ENCODE results near the gene BTBD16. TPM values are rescaled to one million over a fixed set of nuclear protein-coding genes. Genes with fewer than 3 reads are reported as not detected.

BTBD16 gene
- total RNA-seq, 1 experiment from 2014 or later: not detected

DNA sequence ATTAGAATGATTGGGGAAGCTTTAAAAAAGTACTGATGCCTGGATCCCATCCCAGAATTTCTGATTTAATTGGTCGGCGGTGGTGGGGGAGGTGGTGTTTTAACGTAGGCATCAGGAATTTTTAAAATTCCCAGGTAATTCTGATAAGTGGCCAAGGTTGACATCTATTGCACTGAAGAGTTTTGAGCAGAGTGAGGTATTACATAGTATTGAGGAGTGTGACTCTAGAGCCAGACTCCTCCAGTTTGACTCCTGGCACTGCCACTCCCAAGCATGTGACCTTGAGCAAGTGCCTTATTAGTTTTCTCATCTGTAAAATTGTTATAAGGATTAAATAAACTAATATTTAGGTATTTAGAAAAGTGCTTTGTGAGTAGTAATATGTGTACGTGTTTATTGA lies 109.6 kb downstream of the BTBD16 start:
- no peak for ATAC-seq
- Mint-ChIP-seq H3K4me1 (peaks cover 8% of the 10 kb centered on the region), H3K27ac (no peak overlapping the region)

DNA sequence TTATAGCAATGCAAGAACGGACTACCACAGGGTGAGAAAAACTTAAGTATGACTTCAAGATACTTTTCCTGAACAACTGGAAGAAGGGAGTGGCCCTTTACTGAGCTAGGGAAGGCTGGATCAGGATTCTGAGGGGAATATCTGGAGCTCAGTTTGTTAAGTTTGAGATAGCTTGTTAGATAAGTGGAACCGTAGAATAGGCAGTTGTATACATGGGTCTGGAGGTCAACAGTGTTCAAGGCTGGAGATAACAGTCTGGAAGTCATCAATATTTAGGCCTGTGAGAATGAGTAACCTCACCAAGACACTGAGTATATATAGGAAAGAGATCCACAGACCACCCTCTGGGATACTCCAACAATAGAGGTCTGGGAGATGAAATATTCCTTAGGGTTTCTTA lies 110.6 kb downstream of the BTBD16 start:
- H3K27me3 Mint-ChIP-seq (ENCODE audit: low read depth): no peaks in the 10 kb centered on the region
- ChIA-PET POLR2A (no interaction called here), CTCF (no interaction called here)

More for the DNA sequence above, 109.6 kb downstream of the BTBD16 start:
- ChIA-PET CTCF (no interaction called here), POLR2A (no interaction called here)
- Mint-ChIP-seq H3K27me3 (ENCODE audit: low read depth) (no peaks in the 10 kb centered on the region), H3K9me3 (peaks cover 4% of the 10 kb centered on the region), H3K4me3 (no peak overlapping the region), H3K36me3 (peaks cover 14% of the 10 kb centered on the region)
- no peak for TF ChIP-seq NFYB (CRISPR knock-in tag; conservative IDR thresholded peaks at IDR 0.05; ENCODE audit: low read depth)
- TF ChIP-seq, protein P1, sequence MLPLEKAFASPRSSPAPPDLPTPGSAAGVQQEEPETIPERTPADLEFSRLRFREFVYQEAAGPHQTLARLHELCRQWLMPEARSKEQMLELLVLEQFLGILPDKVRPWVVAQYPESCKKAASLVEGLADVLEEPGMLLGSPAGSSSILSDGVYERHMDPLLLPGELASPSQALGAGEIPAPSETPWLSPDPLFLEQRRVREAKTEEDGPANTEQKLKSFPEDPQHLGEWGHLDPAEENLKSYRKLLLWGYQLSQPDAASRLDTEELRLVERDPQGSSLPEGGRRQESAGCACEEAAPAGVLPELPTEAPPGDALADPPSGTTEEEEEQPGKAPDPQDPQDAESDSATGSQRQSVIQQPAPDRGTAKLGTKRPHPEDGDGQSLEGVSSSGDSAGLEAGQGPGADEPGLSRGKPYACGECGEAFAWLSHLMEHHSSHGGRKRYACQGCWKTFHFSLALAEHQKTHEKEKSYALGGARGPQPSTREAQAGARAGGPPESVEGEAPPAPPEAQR (CRISPR knock-in tag; IDR thresholded peaks at IDR 0.05): no peak
- TF ChIP-seq FOXJ3 (CRISPR knock-in tag; IDR thresholded peaks at IDR 0.05; ENCODE audit: borderline replicate concordance): no peak
- TF ChIP-seq, protein P2, sequence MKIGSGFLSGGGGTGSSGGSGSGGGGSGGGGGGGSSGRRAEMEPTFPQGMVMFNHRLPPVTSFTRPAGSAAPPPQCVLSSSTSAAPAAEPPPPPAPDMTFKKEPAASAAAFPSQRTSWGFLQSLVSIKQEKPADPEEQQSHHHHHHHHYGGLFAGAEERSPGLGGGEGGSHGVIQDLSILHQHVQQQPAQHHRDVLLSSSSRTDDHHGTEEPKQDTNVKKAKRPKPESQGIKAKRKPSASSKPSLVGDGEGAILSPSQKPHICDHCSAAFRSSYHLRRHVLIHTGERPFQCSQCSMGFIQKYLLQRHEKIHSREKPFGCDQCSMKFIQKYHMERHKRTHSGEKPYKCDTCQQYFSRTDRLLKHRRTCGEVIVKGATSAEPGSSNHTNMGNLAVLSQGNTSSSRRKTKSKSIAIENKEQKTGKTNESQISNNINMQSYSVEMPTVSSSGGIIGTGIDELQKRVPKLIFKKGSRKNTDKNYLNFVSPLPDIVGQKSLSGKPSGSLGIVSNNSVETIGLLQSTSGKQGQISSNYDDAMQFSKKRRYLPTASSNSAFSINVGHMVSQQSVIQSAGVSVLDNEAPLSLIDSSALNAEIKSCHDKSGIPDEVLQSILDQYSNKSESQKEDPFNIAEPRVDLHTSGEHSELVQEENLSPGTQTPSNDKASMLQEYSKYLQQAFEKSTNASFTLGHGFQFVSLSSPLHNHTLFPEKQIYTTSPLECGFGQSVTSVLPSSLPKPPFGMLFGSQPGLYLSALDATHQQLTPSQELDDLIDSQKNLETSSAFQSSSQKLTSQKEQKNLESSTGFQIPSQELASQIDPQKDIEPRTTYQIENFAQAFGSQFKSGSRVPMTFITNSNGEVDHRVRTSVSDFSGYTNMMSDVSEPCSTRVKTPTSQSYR (CRISPR knock-in tag; IDR thresholded peaks at IDR 0.05): no peak
- no peak for TF ChIP-seq RORB (CRISPR knock-in tag; IDR thresholded peaks at IDR 0.05)
- TF ChIP-seq HMGA2 (CRISPR knock-in tag; IDR thresholded peaks at IDR 0.05): no peak
- TF ChIP-seq, protein P3, sequence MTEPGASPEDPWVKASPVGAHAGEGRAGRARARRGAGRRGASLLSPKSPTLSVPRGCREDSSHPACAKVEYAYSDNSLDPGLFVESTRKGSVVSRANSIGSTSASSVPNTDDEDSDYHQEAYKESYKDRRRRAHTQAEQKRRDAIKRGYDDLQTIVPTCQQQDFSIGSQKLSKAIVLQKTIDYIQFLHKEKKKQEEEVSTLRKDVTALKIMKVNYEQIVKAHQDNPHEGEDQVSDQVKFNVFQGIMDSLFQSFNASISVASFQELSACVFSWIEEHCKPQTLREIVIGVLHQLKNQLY (CRISPR knock-in tag; IDR thresholded peaks at IDR 0.05): no peak
- no peak for TF ChIP-seq NR2C2 (CRISPR knock-in tag; IDR thresholded peaks at IDR 0.05)
- no peak for TF ChIP-seq ELF4 (CRISPR knock-in tag; IDR thresholded peaks at IDR 0.05; ENCODE audit: low read depth)
- no peak for TF ChIP-seq ZNF232 (CRISPR knock-in tag; IDR thresholded peaks at IDR 0.05)
- no peak for TF ChIP-seq JAZF1 (CRISPR knock-in tag; IDR thresholded peaks at IDR 0.05)
- TF ChIP-seq NR3C1 (CRISPR knock-in tag; conservative IDR thresholded peaks at IDR 0.05; ENCODE audit: low read depth): no peak
- no peak for TF ChIP-seq PRRX2 (CRISPR knock-in tag; IDR thresholded peaks at IDR 0.05)
- no peak for TF ChIP-seq FOXP1 (CRISPR knock-in tag; IDR thresholded peaks at IDR 0.05; ENCODE audit: borderline replicate concordance)
- TF ChIP-seq, protein P4, sequence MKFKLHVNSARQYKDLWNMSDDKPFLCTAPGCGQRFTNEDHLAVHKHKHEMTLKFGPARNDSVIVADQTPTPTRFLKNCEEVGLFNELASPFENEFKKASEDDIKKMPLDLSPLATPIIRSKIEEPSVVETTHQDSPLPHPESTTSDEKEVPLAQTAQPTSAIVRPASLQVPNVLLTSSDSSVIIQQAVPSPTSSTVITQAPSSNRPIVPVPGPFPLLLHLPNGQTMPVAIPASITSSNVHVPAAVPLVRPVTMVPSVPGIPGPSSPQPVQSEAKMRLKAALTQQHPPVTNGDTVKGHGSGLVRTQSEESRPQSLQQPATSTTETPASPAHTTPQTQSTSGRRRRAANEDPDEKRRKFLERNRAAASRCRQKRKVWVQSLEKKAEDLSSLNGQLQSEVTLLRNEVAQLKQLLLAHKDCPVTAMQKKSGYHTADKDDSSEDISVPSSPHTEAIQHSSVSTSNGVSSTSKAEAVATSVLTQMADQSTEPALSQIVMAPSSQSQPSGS (CRISPR knock-in tag; IDR thresholded peaks at IDR 0.05; ENCODE audit: borderline replicate concordance, low read depth): no peak
- TF ChIP-seq IRF2 (CRISPR knock-in tag; IDR thresholded peaks at IDR 0.05; ENCODE audit: borderline replicate concordance, low read depth): no peak
- TF ChIP-seq, protein P5, sequence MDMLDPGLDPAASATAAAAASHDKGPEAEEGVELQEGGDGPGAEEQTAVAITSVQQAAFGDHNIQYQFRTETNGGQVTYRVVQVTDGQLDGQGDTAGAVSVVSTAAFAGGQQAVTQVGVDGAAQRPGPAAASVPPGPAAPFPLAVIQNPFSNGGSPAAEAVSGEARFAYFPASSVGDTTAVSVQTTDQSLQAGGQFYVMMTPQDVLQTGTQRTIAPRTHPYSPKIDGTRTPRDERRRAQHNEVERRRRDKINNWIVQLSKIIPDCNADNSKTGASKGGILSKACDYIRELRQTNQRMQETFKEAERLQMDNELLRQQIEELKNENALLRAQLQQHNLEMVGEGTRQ (CRISPR knock-in tag; IDR thresholded peaks at IDR 0.05): no peak
- TF ChIP-seq, protein P6, sequence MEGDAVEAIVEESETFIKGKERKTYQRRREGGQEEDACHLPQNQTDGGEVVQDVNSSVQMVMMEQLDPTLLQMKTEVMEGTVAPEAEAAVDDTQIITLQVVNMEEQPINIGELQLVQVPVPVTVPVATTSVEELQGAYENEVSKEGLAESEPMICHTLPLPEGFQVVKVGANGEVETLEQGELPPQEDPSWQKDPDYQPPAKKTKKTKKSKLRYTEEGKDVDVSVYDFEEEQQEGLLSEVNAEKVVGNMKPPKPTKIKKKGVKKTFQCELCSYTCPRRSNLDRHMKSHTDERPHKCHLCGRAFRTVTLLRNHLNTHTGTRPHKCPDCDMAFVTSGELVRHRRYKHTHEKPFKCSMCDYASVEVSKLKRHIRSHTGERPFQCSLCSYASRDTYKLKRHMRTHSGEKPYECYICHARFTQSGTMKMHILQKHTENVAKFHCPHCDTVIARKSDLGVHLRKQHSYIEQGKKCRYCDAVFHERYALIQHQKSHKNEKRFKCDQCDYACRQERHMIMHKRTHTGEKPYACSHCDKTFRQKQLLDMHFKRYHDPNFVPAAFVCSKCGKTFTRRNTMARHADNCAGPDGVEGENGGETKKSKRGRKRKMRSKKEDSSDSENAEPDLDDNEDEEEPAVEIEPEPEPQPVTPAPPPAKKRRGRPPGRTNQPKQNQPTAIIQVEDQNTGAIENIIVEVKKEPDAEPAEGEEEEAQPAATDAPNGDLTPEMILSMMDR (IDR thresholded peaks at IDR 0.05): no peak
- DNase-seq (ENCODE audit: low spot score): no peak

More for the DNA sequence above, 110.6 kb downstream of the BTBD16 start:
- no peak for ATAC-seq
- Mint-ChIP-seq H3K4me3 (no peak overlapping the region), H3K36me3 (peaks cover 14% of the 10 kb centered on the region), H3K27ac (no peak overlapping the region), H3K4me1 (peaks cover 1% of the 10 kb centered on the region), H3K9me3 (peaks cover 4% of the 10 kb centered on the region)
- DNase-seq (ENCODE audit: low spot score): no peak
- no peak for TF ChIP-seq ZNF423 (CRISPR knock-in tag; IDR thresholded peaks at IDR 0.05)
- TF ChIP-seq, protein P7, sequence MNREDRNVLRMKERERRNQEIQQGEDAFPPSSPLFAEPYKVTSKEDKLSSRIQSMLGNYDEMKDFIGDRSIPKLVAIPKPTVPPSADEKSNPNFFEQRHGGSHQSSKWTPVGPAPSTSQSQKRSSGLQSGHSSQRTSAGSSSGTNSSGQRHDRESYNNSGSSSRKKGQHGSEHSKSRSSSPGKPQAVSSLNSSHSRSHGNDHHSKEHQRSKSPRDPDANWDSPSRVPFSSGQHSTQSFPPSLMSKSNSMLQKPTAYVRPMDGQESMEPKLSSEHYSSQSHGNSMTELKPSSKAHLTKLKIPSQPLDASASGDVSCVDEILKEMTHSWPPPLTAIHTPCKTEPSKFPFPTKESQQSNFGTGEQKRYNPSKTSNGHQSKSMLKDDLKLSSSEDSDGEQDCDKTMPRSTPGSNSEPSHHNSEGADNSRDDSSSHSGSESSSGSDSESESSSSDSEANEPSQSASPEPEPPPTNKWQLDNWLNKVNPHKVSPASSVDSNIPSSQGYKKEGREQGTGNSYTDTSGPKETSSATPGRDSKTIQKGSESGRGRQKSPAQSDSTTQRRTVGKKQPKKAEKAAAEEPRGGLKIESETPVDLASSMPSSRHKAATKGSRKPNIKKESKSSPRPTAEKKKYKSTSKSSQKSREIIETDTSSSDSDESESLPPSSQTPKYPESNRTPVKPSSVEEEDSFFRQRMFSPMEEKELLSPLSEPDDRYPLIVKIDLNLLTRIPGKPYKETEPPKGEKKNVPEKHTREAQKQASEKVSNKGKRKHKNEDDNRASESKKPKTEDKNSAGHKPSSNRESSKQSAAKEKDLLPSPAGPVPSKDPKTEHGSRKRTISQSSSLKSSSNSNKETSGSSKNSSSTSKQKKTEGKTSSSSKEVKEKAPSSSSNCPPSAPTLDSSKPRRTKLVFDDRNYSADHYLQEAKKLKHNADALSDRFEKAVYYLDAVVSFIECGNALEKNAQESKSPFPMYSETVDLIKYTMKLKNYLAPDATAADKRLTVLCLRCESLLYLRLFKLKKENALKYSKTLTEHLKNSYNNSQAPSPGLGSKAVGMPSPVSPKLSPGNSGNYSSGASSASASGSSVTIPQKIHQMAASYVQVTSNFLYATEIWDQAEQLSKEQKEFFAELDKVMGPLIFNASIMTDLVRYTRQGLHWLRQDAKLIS (CRISPR knock-in tag; IDR thresholded peaks at IDR 0.05; ENCODE audit: borderline replicate concordance): no peak
- TF ChIP-seq, protein P8, sequence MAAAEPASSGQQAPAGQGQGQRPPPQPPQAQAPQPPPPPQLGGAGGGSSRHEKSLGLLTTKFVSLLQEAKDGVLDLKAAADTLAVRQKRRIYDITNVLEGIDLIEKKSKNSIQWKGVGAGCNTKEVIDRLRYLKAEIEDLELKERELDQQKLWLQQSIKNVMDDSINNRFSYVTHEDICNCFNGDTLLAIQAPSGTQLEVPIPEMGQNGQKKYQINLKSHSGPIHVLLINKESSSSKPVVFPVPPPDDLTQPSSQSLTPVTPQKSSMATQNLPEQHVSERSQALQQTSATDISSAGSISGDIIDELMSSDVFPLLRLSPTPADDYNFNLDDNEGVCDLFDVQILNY (CRISPR knock-in tag; IDR thresholded peaks at IDR 0.05): no peak
- TF ChIP-seq PRRX2 (CRISPR knock-in tag; IDR thresholded peaks at IDR 0.05): no peak
